A549 (cell line): ENCODE measurements around the gene POLD2. TPM values are rescaled to one million over a fixed set of nuclear protein-coding genes. Genes with fewer than 3 reads are reported as not detected.

Experiments used
- ATAC-seq, 2 experiments: fragments of 200-7000 bp in 1 of 2; fragments of >200 bp in 1 of 2; cut with Nextera tagmentation in 1 of 2; cut with Tn5 transposase in 1 of 2; 3 replicates each; pipeline versions ENCODE4 v1.8.0 to v1.9.1; 2018 to 2020; ENCODE audit warnings: mild to moderate bottlenecking in 1 of 2, moderate library complexity in 1 of 2
- CTCF ChIA-PET: fragments of 300-600 bp; sonication (Branson Sonifier 250); formaldehyde crosslinking; extraction: SDS; loops from one replicate; lab custom pipeline; 2021; ENCODE audit warnings: antibody characterized with exemption, inconsistent platforms; lab: Yijun Ruan, JAX
- POLR2A ChIA-PET: fragments of 350-600 bp; formaldehyde crosslinking; extraction: SDS; loops from one replicate; lab custom pipeline; 2021; ENCODE audit warnings: antibody characterized with exemption, inconsistent platforms; lab: Yijun Ruan, JAX
- DNase-seq, 2 experiments: peaks; one replicate each; pipeline versions ENCODE4 v3.0.0 to v3.0.0-alpha.2; 2011 to 2016; ENCODE audit warnings: low read depth in 1 of 2, low spot score in 1 of 2
- FAIRE-seq: peaks from 2 replicates; lab custom pipeline; 2011; peaks lifted over from hg19 to GRCh38; lab: Jason Lieb, UNC
- H3K27ac ChIP-seq, 2 experiments: fragments of >200 bp; sonication (Bioruptor Twin); formaldehyde crosslinking; 3 replicates each; pipeline ENCODE4 v1.5.1; 2016 to 2017
- H3K4me1 ChIP-seq: fragments of >200 bp; sonication (Bioruptor Twin); formaldehyde crosslinking; 3 replicates; pipeline ENCODE4 v1.6.1; 2016
- H3K4me2 ChIP-seq: fragments of >200 bp; sonication (Bioruptor Twin); formaldehyde crosslinking; 3 replicates; pipeline ENCODE4 v1.6.1; 2016
- H3K4me3 ChIP-seq: fragments of >200 bp; sonication (Bioruptor Twin); formaldehyde crosslinking; 3 replicates; pipeline ENCODE4 v1.5.1; 2016
- H3K9me3 ChIP-seq: fragments of >200 bp; sonication (Bioruptor Twin); formaldehyde crosslinking; 3 replicates; pipeline ENCODE4 v1.6.1; 2016
- BCL3 ChIP-seq: fragments of >200 bp; sonication (Bioruptor Twin); formaldehyde crosslinking; IDR thresholded peaks from 3 replicates; pipeline ENCODE4 v1.6.1; 2016
- BHLHE40 ChIP-seq: IDR thresholded peaks from 2 replicates; pipeline ENCODE4 v1.6.1; 2012; ENCODE audit warnings: low read depth, low read length, inconsistent platforms
- CTCF ChIP-seq: fragments of >200 bp; sonication (Bioruptor Twin); formaldehyde crosslinking; IDR thresholded peaks from 3 replicates; pipeline ENCODE4 v1.5.1; 2016
- EHF ChIP-seq: fragments of 250-450 bp; sonication (Bioruptor Pico); IDR thresholded peaks from 2 replicates; pipeline ENCODE4 v1.5.0; 2020; ENCODE audit warnings: mild to moderate bottlenecking
- EHMT2 ChIP-seq: fragments of 200-600 bp; sonication (generic); IDR thresholded peaks from 2 replicates; pipeline ENCODE4 v1.6.1; 2016; ENCODE audit warnings: antibody characterized with exemption, low read depth, mild to moderate bottlenecking, moderate library complexity
- ELK1 ChIP-seq: fragments of 150-350 bp; IDR thresholded peaks from 2 replicates; pipeline ENCODE4 v1.6.1; 2014; ENCODE audit warnings: low read depth, mild to moderate bottlenecking, low read length
- FOSB ChIP-seq: fragments of 250-450 bp; sonication (Bioruptor Pico); IDR thresholded peaks from 2 replicates; pipeline ENCODE4 v1.5.0; 2020; ENCODE audit warnings: mild to moderate bottlenecking, moderate library complexity
- FOXS1 ChIP-seq: fragments of 250-450 bp; sonication (Bioruptor Pico); IDR thresholded peaks from 2 replicates; pipeline ENCODE4 v1.5.0; 2020; ENCODE audit warnings: mild to moderate bottlenecking, moderate library complexity
- HDAC2 ChIP-seq: fragments of 200-600 bp; sonication (generic); IDR thresholded peaks from 2 replicates; pipeline ENCODE4 v1.6.1; 2016
- HEYL ChIP-seq: fragments of 250-450 bp; sonication (Bioruptor Pico); IDR thresholded peaks from 2 replicates; pipeline ENCODE4 v1.8.0; 2021; ENCODE audit warnings: mild to moderate bottlenecking, moderate library complexity
- HOXA7 ChIP-seq: fragments of 250-450 bp; sonication (Bioruptor Pico); IDR thresholded peaks from 2 replicates; pipeline ENCODE4 v1.5.0; 2020; ENCODE audit warnings: mild to moderate bottlenecking, moderate library complexity
- JUN ChIP-seq, 2 experiments: fragments of >200 bp; sonication (Bioruptor Twin); formaldehyde crosslinking; IDR thresholded peaks; 2 replicates in 1 of 2; 3 replicates in 1 of 2; pipeline ENCODE4 v1.6.1; 2016 to 2017
- JUNB ChIP-seq: fragments of >200 bp; sonication (Bioruptor Twin); formaldehyde crosslinking; IDR thresholded peaks from 2 replicates; pipeline ENCODE4 v1.6.1; 2016
- KDM1A ChIP-seq: fragments of 200-600 bp; sonication (generic); IDR thresholded peaks from 2 replicates; pipeline ENCODE4 v1.6.1; 2016; ENCODE audit warnings: low read depth, mild to moderate bottlenecking
- KDM5A ChIP-seq: fragments of 200-600 bp; sonication (generic); IDR thresholded peaks from 2 replicates; pipeline ENCODE4 v1.6.1; 2016; ENCODE audit warnings: antibody characterized with exemption, mild to moderate bottlenecking
- MAFK ChIP-seq: fragments of 450-650 bp; IDR thresholded peaks from 2 replicates; pipeline ENCODE4 v1.6.1; 2014; ENCODE audit not compliant: partially characterized antibody
- MAX ChIP-seq: IDR thresholded peaks from 2 replicates; pipeline ENCODE4 v1.6.1; 2012
- MAZ ChIP-seq: fragments of 150-350 bp; IDR thresholded peaks from 2 replicates; pipeline ENCODE4 v1.6.1; 2014; ENCODE audit warnings: antibody characterized with exemption, low read depth, low read length, borderline replicate concordance
- MYC ChIP-seq: IDR thresholded peaks from 2 replicates; pipeline ENCODE4 v1.6.1; 2012; ENCODE audit warnings: mild to moderate bottlenecking, inconsistent platforms, low read length, improper control_type of control experiment, borderline replicate concordance
- POLR2A ChIP-seq: IDR thresholded peaks from 2 replicates; pipeline ENCODE4 v1.6.1; 2012; ENCODE audit warnings: mild to moderate bottlenecking, low read length
- POLR2AphosphoS2 ChIP-seq: conservative IDR thresholded peaks from 2 replicates; pipeline ENCODE4 v1.6.1; 2012; ENCODE audit warnings: low read length, improper control_type of control experiment, inconsistent platforms
- RAD21 ChIP-seq, 2 experiments: fragments of >200 bp in 1 of 2; sonication (Bioruptor Twin) in 1 of 2; formaldehyde crosslinking in 1 of 2; IDR thresholded peaks in 1 of 2; conservative IDR thresholded peaks in 1 of 2; 2 replicates in 1 of 2; 3 replicates in 1 of 2; pipeline ENCODE4 v1.6.1; 2012 to 2018; ENCODE audit warnings: inconsistent platforms in 1 of 2
- RARB ChIP-seq: fragments of 250-450 bp; sonication (Bioruptor Pico); IDR thresholded peaks from 2 replicates; pipeline ENCODE4 v1.8.0; 2021; ENCODE audit warnings: mild to moderate bottlenecking, moderate library complexity
- RCOR1 ChIP-seq: fragments of 150-350 bp; IDR thresholded peaks from 2 replicates; pipeline ENCODE4 v1.6.1; 2014; ENCODE audit warnings: antibody characterized with exemption, low read length, low read depth
- SMC3 ChIP-seq: fragments of >200 bp; sonication (Bioruptor Twin); formaldehyde crosslinking; IDR thresholded peaks from 3 replicates; pipeline ENCODE4 v1.6.1; 2018; ENCODE audit warnings: inconsistent platforms
- SREBF2 ChIP-seq: fragments of 450-650 bp; IDR thresholded peaks from 2 replicates; pipeline ENCODE4 v1.6.1; 2014; ENCODE audit warnings: mild to moderate bottlenecking, moderate library complexity
- ZNF302 ChIP-seq: fragments of 250-450 bp; sonication (Bioruptor Pico); IDR thresholded peaks from 2 replicates; pipeline ENCODE4 v1.9.0; 2021; ENCODE audit warnings: inconsistent platforms, mild to moderate bottlenecking, moderate library complexity
- WGBS: methylation state at CpG from one replicate; pipeline ENCODE4 v1.1.6; 2017; ENCODE audit errors: missing lambda C conversion rate; 5-methylcytosine and 5-hydroxymethylcytosine counted together
- polyA plus RNA-seq, 4 experiments: library from polyadenylated mRNA; depleted of rRNA in 3 of 4; stranded (reverse); fragments of >200 nt; fragmentation: RNase III in 1 of 4; extraction: RNeasy Plus Mini Kit Qiagen cat#74134 plus additional on column Dnase treatment in 1 of 4; gene quantifications; 2 replicates in 3 of 4; 3 replicates in 1 of 4; pipeline ENCODE4 v1.2.3, GENCODE V29; 2011 to 2017

The POLD2 gene
- polyA plus RNA-seq, 2 of the 4 experiments (the other 2 are of a cell fraction): 126 to 138 TPM

GRCh38 chr7:44136731-44137130, 13.4 kb upstream of the POLD2 start:
- 69% methylated on average over 5 of the region's 5 CpGs for WGBS
- H3K27ac ChIP-seq: no peak overlapping the region
- no peaks in the 10 kb centered on the region for H3K4me1 ChIP-seq
- no peak for DNase-seq
- no peak overlapping the region for H3K4me3 ChIP-seq
- FAIRE-seq: no peak
- POLR2A ChIA-PET: interaction anchor here (0.6 kb wide), 1 partner anchor 885 kb away, joined by 3 read pairs; no protein-coding TSS in a partner anchor
- no peak overlapping the region for H3K4me2 ChIP-seq
- TF ChIP-seq JUNB (no peak), POLR2A (no peak), RCOR1 (no peak), EHF (CRISPR knock-in tag) (no peak), BHLHE40 (no peak), HEYL (CRISPR knock-in tag) (no peak)
- no peaks in the 10 kb centered on the region for H3K9me3 ChIP-seq
- CTCF ChIA-PET: interaction anchor here (1.0 to 1.5 kb wide), 2 partner anchors 11 to 64 kb away, joined by 3 read pairs; partner anchors contain the start of gene YKT6
- no peak for ATAC-seq

- DNase-seq (no peak), ATAC-seq (no peak), FAIRE-seq (no peak)
- no peak overlapping the region for H3K4me2 ChIP-seq
- CTCF ChIA-PET: interaction anchor here (0.6 to 1.0 kb wide), 2 partner anchors 9 to 13 kb away, joined by 3 read pairs; no protein-coding TSS in a partner anchor
- H3K9me3 ChIP-seq: no peaks in the 10 kb centered on the region
- H3K4me1 ChIP-seq: no peaks in the 10 kb centered on the region
- no peak overlapping the region for H3K27ac ChIP-seq
- 90% methylated on average over 4 of the region's 4 CpGs for WGBS
- POLR2A ChIA-PET: no interaction called here
- no peak overlapping the region for H3K4me3 ChIP-seq
- TF ChIP-seq SREBF2 (no peak), ELK1 (no peak), ZNF302 (no peak), JUN (IDR thresholded peaks at IDR 0.05) (no peak), BHLHE40 (no peak), RAD21 (conservative IDR thresholded peaks at IDR 0.05 in 1 of 2, IDR thresholded peaks at IDR 0.05 in 1 of 2) (no peak)
Measured at GRCh38 chr7:44134943-44135628, 11.7 kb upstream of the POLD2 start.

GRCh38 chr7:44133295-44133694, 9.9 kb upstream of the POLD2 start:
- DNase-seq: no peak
- Histone ChIP-seq H3K27ac (no peak overlapping the region), H3K4me3 (no peak overlapping the region), H3K9me3 (no peaks in the 10 kb centered on the region), H3K4me1 (no peaks in the 10 kb centered on the region), H3K4me2 (no peak overlapping the region)
- FAIRE-seq: no peak
- CTCF ChIA-PET: interaction anchor here (0.6 to 7.1 kb wide), 2 partner anchors 25 to 62 kb away, joined by 3 to 52 read pairs; no protein-coding TSS in a partner anchor
- ATAC-seq: no peak
- WGBS: 70% methylated on average over 3 of the region's 3 CpGs
- POLR2A ChIA-PET: no interaction called here
- TF ChIP-seq FOSB (CRISPR knock-in tag) (no peak), MAFK (no peak), HDAC2 (no peak), BCL3 (no peak), HOXA7 (CRISPR knock-in tag) (no peak), RARB (CRISPR knock-in tag) (no peak), KDM1A (no peak), POLR2AphosphoS2 (no peak), MAX (no peak), MYC (no peak), POLR2A (no peak), CTCF (no peak), KDM5A (no peak), MAZ (no peak), SMC3 (no peak), EHMT2 (no peak), FOXS1 (CRISPR knock-in tag) (no peak)
